Fibroblast of lung (primary cell): ENCODE results near the gene C6orf118. TPM values are rescaled to one million over a fixed set of nuclear protein-coding genes. Genes with fewer than 3 reads are reported as not detected.

ENCODE experiments used
- DNase-seq, 2 donors: peaks; one replicate each; pipeline versions ENCODE4 v3.0.0 to v3.0.0-alpha.2; 2010; ENCODE audit warnings: low read depth in 2 of 2
- H2AFZ ChIP-seq: 2 replicates; pipeline ENCODE4 v1.5.1; 2012; ENCODE audit warnings: low read length, control low read depth, inconsistent platforms
- H3K27ac ChIP-seq: 2 replicates; pipeline ENCODE4 v1.5.1; 2011; ENCODE audit warnings: low read length, control low read depth; ENCODE audit not compliant: insufficient read depth
- H3K27me3 ChIP-seq: 2 replicates; pipeline ENCODE4 v1.5.1; 2011; ENCODE audit warnings: mild to moderate bottlenecking, low read length; ENCODE audit not compliant: control insufficient read depth, insufficient read depth
- H3K36me3 ChIP-seq: 2 replicates; pipeline ENCODE4 v1.5.1; 2011; ENCODE audit warnings: low read length; ENCODE audit not compliant: control insufficient read depth, insufficient read depth
- H3K4me1 ChIP-seq: 2 replicates; pipeline ENCODE4 v1.5.1; 2011; ENCODE audit warnings: low read length; ENCODE audit not compliant: control insufficient read depth, insufficient read depth; ENCODE audit errors: extremely low read depth
- H3K4me2 ChIP-seq: 2 replicates; pipeline ENCODE4 v1.5.1; 2011; ENCODE audit warnings: low read length, control low read depth; ENCODE audit not compliant: insufficient read depth; ENCODE audit errors: extremely low read depth
- H3K4me3 ChIP-seq, 4 experiments: fragments of 200-600 bp in 1 of 4; sonication (generic) in 1 of 4; replicated peaks in 1 of 4; 2 replicates each; pipeline ENCODE4 v1.5.1; 2011 to 2016; ENCODE audit warnings: low read length in 4 of 4, low read depth in 3 of 4, mild to moderate bottlenecking in 3 of 4, control low read depth in 2 of 4, inconsistent platforms in 1 of 4, mixed read lengths in 1 of 4; ENCODE audit not compliant: insufficient read depth in 1 of 4; ENCODE audit errors: control extremely low read depth in 1 of 4
- H3K79me2 ChIP-seq: 2 replicates; pipeline ENCODE4 v1.5.1; 2012; ENCODE audit warnings: mild to moderate bottlenecking, low read length, inconsistent platforms; ENCODE audit not compliant: control insufficient read depth, insufficient read depth
- H3K9ac ChIP-seq: 2 replicates; pipeline ENCODE4 v1.5.1; 2011; ENCODE audit warnings: mild to moderate bottlenecking, low read length, control low read depth; ENCODE audit not compliant: insufficient read depth
- H3K9me3 ChIP-seq: 2 replicates; pipeline ENCODE4 v1.5.1; 2012; ENCODE audit warnings: low read depth, low read length; ENCODE audit not compliant: control insufficient read depth, insufficient read depth
- H4K20me1 ChIP-seq: 2 replicates; pipeline ENCODE4 v1.5.1; 2011; ENCODE audit warnings: low read length; ENCODE audit not compliant: control insufficient read depth, insufficient read depth; ENCODE audit errors: extremely low read depth
- EZH2 ChIP-seq: IDR thresholded peaks from 2 replicates; pipeline ENCODE4 v1.5.1; 2012; ENCODE audit warnings: low read length, control low read depth, mild to moderate bottlenecking; ENCODE audit errors: missing control alignments
- polyA plus RNA-seq, 2 donors: library from polyadenylated mRNA; depleted of rRNA in 1 of 2; stranded (reverse) in 1 of 2; unstranded in 1 of 2; fragments of >200 nt; gene quantifications; 2 replicates each; pipeline ENCODE4 v1.2.1, GENCODE V29; 2011 to 2012; ENCODE audit warnings: missing spikeins in 1 of 2
- total RNA-seq: library from RNA; depleted of rRNA; stranded (reverse); fragments of >200 nt; gene quantifications from 2 replicates; pipeline ENCODE4 v1.2.1, GENCODE V29; 2014
- TF ChIP-seq, protein P1 (sequence below), 2 donors: IDR thresholded peaks in 1 of 2; conservative IDR thresholded peaks in 1 of 2; 1 replicate in 1 of 2; 2 replicates in 1 of 2; pipeline ENCODE4 v1.5.1; 2011 to 2012; ENCODE audit warnings: low read length in 2 of 2, control low read depth in 1 of 2, inconsistent platforms in 1 of 2, low read depth in 1 of 2, mild to moderate bottlenecking in 1 of 2

The C6orf118 gene
- total and polyA plus RNA-seq, 2 donors (not counting 1 experiment from before 2014, with no cell fraction given) = not detected

- no peaks in the 10 kb centered on the region for H3K4me1 ChIP-seq
- no peaks in the 10 kb centered on the region for H3K36me3 ChIP-seq
- no peaks in the 10 kb centered on the region for H3K79me2 ChIP-seq
- no peaks in the 10 kb centered on the region for H4K20me1 ChIP-seq
- no peak overlapping the region for H3K4me3 ChIP-seq
- H3K9ac ChIP-seq = no peak overlapping the region
- TF ChIP-seq, protein P1, sequence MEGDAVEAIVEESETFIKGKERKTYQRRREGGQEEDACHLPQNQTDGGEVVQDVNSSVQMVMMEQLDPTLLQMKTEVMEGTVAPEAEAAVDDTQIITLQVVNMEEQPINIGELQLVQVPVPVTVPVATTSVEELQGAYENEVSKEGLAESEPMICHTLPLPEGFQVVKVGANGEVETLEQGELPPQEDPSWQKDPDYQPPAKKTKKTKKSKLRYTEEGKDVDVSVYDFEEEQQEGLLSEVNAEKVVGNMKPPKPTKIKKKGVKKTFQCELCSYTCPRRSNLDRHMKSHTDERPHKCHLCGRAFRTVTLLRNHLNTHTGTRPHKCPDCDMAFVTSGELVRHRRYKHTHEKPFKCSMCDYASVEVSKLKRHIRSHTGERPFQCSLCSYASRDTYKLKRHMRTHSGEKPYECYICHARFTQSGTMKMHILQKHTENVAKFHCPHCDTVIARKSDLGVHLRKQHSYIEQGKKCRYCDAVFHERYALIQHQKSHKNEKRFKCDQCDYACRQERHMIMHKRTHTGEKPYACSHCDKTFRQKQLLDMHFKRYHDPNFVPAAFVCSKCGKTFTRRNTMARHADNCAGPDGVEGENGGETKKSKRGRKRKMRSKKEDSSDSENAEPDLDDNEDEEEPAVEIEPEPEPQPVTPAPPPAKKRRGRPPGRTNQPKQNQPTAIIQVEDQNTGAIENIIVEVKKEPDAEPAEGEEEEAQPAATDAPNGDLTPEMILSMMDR (conservative IDR thresholded peaks at IDR 0.05 in 1 of 2, IDR thresholded peaks at IDR 0.05 in 1 of 2; ENCODE audit: low read depth in 1 of 2, low read length in 2 of 2) = no peak
- no peak for TF ChIP-seq EZH2
- H2AFZ ChIP-seq = no peak overlapping the region
- no peaks in the 10 kb centered on the region for H3K9me3 ChIP-seq
- no peak for DNase-seq
- no peaks in the 10 kb centered on the region for H3K27me3 ChIP-seq
- no peak overlapping the region for H3K4me2 ChIP-seq
- H3K27ac ChIP-seq = no peak overlapping the region
Measured at GRCh38 chr6:165268987-165269386, 40.4 kb downstream of the C6orf118 start.

GRCh38 chr6:165266621-165267020 lies 42.8 kb downstream of the C6orf118 start:
- TF ChIP-seq, protein P1 (conservative IDR thresholded peaks at IDR 0.05 in 1 of 2, IDR thresholded peaks at IDR 0.05 in 1 of 2; ENCODE audit: low read depth in 1 of 2, low read length in 2 of 2) = no peak
- no peak for TF ChIP-seq EZH2
- no peak overlapping the region for H3K9ac ChIP-seq
- no peaks in the 10 kb centered on the region for H3K9me3 ChIP-seq
- no peaks in the 10 kb centered on the region for H3K36me3 ChIP-seq
- no peaks in the 10 kb centered on the region for H3K79me2 ChIP-seq
- no peak overlapping the region for H3K4me2 ChIP-seq
- DNase-seq = no peak
- no peaks in the 10 kb centered on the region for H3K4me1 ChIP-seq
- no peak overlapping the region for H3K4me3 ChIP-seq
- H3K27ac ChIP-seq = no peak overlapping the region
- no peaks in the 10 kb centered on the region for H4K20me1 ChIP-seq
- H2AFZ ChIP-seq = no peak overlapping the region
- no peaks in the 10 kb centered on the region for H3K27me3 ChIP-seq

- Histone ChIP-seq H3K36me3 (no peaks in the 10 kb centered on the region), H3K9ac (no peak overlapping the region), H3K4me2 (no peak overlapping the region), H3K27ac (no peak overlapping the region), H2AFZ (no peak overlapping the region), H3K4me1 (no peaks in the 10 kb centered on the region), H3K4me3 (no peak overlapping the region), H3K79me2 (no peaks in the 10 kb centered on the region), H3K9me3 (no peaks in the 10 kb centered on the region), H3K27me3 (no peaks in the 10 kb centered on the region), H4K20me1 (no peaks in the 10 kb centered on the region)
- TF ChIP-seq, protein P1 (conservative IDR thresholded peaks at IDR 0.05 in 1 of 2, IDR thresholded peaks at IDR 0.05 in 1 of 2; ENCODE audit: low read depth in 1 of 2, low read length in 2 of 2) = no peak
- no peak for TF ChIP-seq EZH2
- no peak for DNase-seq
Measured at GRCh38 chr6:165266191-165266590, 43.2 kb downstream of the C6orf118 start.
